SU-DHL-6 (cell line): ENCODE measurements around the gene FHOD1.

Experiments
- H2AFZ ChIP-seq: fragments of 200-600 bp; sonication (generic); 2 replicates; pipeline ENCODE4 v1.6.1; 2014; ENCODE audit warnings: low read depth, mild to moderate bottlenecking, moderate library complexity, mixed read lengths, antibody characterized with exemption, low read length; ENCODE audit not compliant: severe bottlenecking
- H3F3A ChIP-seq: fragments of 200-600 bp; shearing (Covaris generic); 2 replicates; pipeline ENCODE4 v1.6.0; 2016; ENCODE audit warnings: antibody characterized with exemption, mild to moderate bottlenecking; ENCODE audit not compliant: insufficient read depth
- H3K27ac ChIP-seq: fragments of 200-600 bp; sonication (generic); 2 replicates; pipeline ENCODE4 v1.5.1; 2016; ENCODE audit warnings: low read depth, mild to moderate bottlenecking, low read length, moderate library complexity, mixed read lengths
- H3K27me3 ChIP-seq: fragments of 200-600 bp; sonication (generic), shearing (Covaris generic); 2 replicates; pipeline ENCODE4 v1.6.0; 2014; ENCODE audit warnings: mild to moderate bottlenecking, low read length
- H3K36me3 ChIP-seq: fragments of 200-600 bp; sonication (generic); 2 replicates; pipeline ENCODE4 v1.6.1; 2014; ENCODE audit warnings: mild to moderate bottlenecking, low read length, mixed read lengths
- H3K4me2 ChIP-seq: fragments of 300-600, 200-600 bp; shearing (Covaris generic), sonication (generic); 2 replicates; pipeline ENCODE4 v1.6.0; 2014; ENCODE audit warnings: low read length, low read depth, mild to moderate bottlenecking; ENCODE audit not compliant: poor library complexity, severe bottlenecking
- H3K4me3 ChIP-seq: fragments of 200-600 bp; sonication (generic); 2 replicates; pipeline ENCODE4 v1.5.1; 2014; ENCODE audit warnings: antibody characterized with exemption, low read length, mild to moderate bottlenecking, mixed read lengths; ENCODE audit not compliant: insufficient read depth, poor library complexity, severe bottlenecking
- H3K79me2 ChIP-seq: fragments of 200-600 bp; sonication (generic); 2 replicates; pipeline ENCODE4 v1.6.1; 2014; ENCODE audit warnings: mild to moderate bottlenecking, low read length, moderate library complexity; ENCODE audit not compliant: insufficient read depth
- H3K9ac ChIP-seq: fragments of 200-600 bp; sonication (generic); 2 replicates; pipeline ENCODE4 v1.7.0; 2014; ENCODE audit warnings: mild to moderate bottlenecking, low read length
- H3K9me2 ChIP-seq: fragments of 200-600 bp; sonication (generic); replicated peaks from 2 replicates; pipeline ENCODE4 v1.6.1; 2014; ENCODE audit warnings: low read length; ENCODE audit not compliant: insufficient read depth
- H3K9me3 ChIP-seq: fragments of 200-600 bp; sonication (generic); 2 replicates; pipeline ENCODE4 v1.6.1; 2014; ENCODE audit warnings: low read length, mixed read lengths; ENCODE audit not compliant: insufficient read depth
- H4K20me1 ChIP-seq: fragments of 200-600 bp; sonication (generic); 2 replicates; pipeline ENCODE4 v1.6.1; 2014; ENCODE audit warnings: low read depth, mild to moderate bottlenecking, antibody characterized with exemption, low read length, moderate library complexity, mixed read lengths
- EZH2phosphoT487 ChIP-seq: fragments of 200-600 bp; sonication (generic), shearing (Covaris generic); conservative IDR thresholded peaks from 2 replicates; pipeline ENCODE4 v1.6.1; 2018; ENCODE audit warnings: mild to moderate bottlenecking, antibody characterized with exemption, low read length, moderate library complexity, mixed read lengths
- TF ChIP-seq, protein P1 (sequence below): fragments of 200-600 bp; sonication (generic); IDR thresholded peaks from one replicate; pipeline ENCODE4 v1.5.1; 2017; ENCODE audit warnings: antibody characterized with exemption, mild to moderate bottlenecking, low read length, moderate library complexity; ENCODE audit not compliant: insufficient read depth, poor library complexity, severe bottlenecking

FHOD1 gene

DNA sequence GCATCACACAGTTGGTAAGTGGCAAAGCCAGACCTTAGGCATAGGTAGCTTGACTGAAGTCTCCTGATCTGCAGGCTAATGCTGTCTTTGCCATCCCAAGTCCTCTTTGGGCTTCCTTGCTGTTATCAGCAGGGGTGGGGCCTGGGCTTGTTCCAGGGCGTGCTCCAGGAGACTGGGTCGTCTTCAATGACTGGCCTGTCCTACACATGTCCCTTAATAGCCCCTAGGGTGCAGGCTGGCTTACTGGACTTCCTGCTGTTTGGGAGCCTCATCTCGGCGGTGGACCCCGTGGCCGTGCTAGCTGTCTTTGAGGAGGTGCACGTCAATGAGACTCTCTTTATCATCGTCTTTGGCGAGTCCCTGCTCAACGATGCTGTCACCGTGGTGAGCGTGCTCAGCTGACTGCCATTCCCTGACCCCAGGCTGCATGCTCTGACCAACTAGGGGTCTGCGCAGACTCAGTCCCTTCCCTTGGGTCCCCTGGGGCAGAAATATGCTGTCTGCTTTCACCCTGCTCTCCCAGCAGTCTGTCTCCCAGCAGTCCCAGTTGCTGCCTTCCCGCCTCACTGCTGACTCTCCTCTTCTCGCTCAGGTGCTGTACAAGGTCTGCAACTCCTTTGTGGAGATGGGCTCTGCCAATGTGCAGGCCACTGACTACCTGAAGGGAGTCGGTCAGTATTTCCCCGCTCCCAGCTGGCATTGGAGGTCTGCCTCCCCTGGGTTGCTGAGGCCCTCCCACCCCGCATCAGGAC, 7.7 kb upstream of the FHOD1 start:
- H3K27me3 ChIP-seq: no peaks in the 10 kb centered on the region

DNA sequence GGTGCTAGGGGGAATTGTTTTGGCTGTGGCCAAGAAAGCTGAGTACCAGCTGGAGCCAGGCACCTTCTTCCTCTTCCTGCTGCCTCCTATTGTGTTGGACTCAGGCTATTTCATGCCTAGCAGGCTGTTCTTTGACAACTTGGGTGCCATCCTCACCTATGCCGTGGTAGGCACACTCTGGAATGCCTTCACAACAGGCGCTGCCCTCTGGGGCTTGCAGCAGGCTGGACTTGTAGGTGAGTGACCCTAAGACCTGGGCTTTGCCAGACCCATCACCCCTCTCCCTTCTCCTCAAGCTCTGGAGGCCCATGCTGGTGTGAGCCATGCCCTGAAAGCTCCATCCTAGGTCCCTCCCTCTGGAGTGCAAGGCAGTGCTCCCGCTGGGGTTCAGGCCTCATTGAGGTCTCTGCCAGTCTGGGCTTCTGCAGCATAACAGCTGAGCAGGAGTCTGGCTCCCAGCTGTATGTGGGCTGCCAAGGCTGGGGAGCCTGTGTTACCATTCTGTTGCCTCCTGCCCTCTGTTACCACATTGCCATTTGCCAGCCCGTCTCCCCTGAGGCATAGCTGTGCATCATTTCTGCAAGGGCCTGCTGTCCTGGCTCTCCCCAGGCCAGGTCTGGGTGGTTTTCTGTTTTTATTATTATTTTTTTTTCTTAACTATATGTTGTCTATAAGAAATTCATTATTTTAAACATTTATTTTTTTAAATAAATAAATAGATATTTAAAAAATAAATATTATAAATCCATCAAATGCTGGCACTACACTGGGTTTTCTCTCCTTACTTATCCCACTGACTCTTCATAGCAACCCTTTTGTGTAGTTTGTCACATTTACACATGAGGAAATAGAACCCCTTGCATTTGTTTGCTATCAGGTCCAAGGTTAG, 5.6 kb upstream of the FHOD1 start:
- Histone ChIP-seq H4K20me1 (no peaks in the 10 kb centered on the region), H3K4me2 (no peak overlapping the region), H3K9me3 (no peaks in the 10 kb centered on the region), H3F3A (no peaks in the 10 kb centered on the region), H3K4me3 (no peak overlapping the region), H3K27me3 (no peaks in the 10 kb centered on the region), H3K9me2 (no peaks in the 10 kb centered on the region), H3K79me2 (no peaks in the 10 kb centered on the region), H2AFZ (no peak overlapping the region), H3K9ac (no peak overlapping the region), H3K27ac (no peak overlapping the region), H3K36me3 (no peaks in the 10 kb centered on the region)
- TF ChIP-seq, protein P1, sequence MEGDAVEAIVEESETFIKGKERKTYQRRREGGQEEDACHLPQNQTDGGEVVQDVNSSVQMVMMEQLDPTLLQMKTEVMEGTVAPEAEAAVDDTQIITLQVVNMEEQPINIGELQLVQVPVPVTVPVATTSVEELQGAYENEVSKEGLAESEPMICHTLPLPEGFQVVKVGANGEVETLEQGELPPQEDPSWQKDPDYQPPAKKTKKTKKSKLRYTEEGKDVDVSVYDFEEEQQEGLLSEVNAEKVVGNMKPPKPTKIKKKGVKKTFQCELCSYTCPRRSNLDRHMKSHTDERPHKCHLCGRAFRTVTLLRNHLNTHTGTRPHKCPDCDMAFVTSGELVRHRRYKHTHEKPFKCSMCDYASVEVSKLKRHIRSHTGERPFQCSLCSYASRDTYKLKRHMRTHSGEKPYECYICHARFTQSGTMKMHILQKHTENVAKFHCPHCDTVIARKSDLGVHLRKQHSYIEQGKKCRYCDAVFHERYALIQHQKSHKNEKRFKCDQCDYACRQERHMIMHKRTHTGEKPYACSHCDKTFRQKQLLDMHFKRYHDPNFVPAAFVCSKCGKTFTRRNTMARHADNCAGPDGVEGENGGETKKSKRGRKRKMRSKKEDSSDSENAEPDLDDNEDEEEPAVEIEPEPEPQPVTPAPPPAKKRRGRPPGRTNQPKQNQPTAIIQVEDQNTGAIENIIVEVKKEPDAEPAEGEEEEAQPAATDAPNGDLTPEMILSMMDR: no peak
- no peak for TF ChIP-seq EZH2phosphoT487

More for the DNA sequence above, 7.7 kb upstream of the FHOD1 start:
- no peaks in the 10 kb centered on the region for H4K20me1 ChIP-seq
- H3K9me3 ChIP-seq: no peaks in the 10 kb centered on the region
- no peak overlapping the region for H3K27ac ChIP-seq
- H3F3A ChIP-seq: no peaks in the 10 kb centered on the region
- no peaks in the 10 kb centered on the region for H3K79me2 ChIP-seq
- no peak overlapping the region for H3K9ac ChIP-seq
- TF ChIP-seq EZH2phosphoT487: no peak
- TF ChIP-seq, protein P1: no peak
- no peak overlapping the region for H3K4me3 ChIP-seq
- no peak overlapping the region for H2AFZ ChIP-seq
- H3K36me3 ChIP-seq: no peaks in the 10 kb centered on the region
- no peak overlapping the region for H3K4me2 ChIP-seq
- no peaks in the 10 kb centered on the region for H3K9me2 ChIP-seq

DNA sequence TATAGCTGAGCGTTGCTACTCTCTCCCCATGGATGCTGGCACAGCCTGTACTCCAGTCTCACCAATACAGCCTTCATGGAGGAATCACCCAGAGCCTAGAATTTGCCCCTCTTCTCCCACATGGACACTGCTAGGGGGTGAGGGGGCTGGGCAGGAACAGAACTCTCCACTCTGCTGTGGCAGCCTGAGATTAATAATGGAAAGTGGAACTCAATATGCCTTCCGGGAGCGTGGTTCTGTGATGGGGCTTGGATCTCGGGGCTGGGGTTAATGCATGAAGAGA, 2.7 kb upstream of the FHOD1 start:
- Histone ChIP-seq H2AFZ (no peak overlapping the region), H4K20me1 (no peaks in the 10 kb centered on the region), H3K27ac (no peak overlapping the region), H3F3A (no peaks in the 10 kb centered on the region), H3K9ac (no peak overlapping the region), H3K9me3 (no peaks in the 10 kb centered on the region), H3K4me3 (no peak overlapping the region), H3K9me2 (no peaks in the 10 kb centered on the region), H3K4me2 (no peak overlapping the region), H3K27me3 (no peaks in the 10 kb centered on the region), H3K79me2 (no peaks in the 10 kb centered on the region), H3K36me3 (no peaks in the 10 kb centered on the region)
- TF ChIP-seq, protein P1: no peak
- no peak for TF ChIP-seq EZH2phosphoT487
